HEK293 (cell line): ENCODE results near the gene CDH23.

ENCODE experiments used
- CTCF ChIA-PET: fragments of 350-600 bp; formaldehyde crosslinking; extraction: SDS; loops from one replicate; lab custom pipeline; 2021; ENCODE audit warnings: antibody characterized with exemption; lab: Yijun Ruan, JAX
- POLR2A ChIA-PET: fragments of 300-600 bp; formaldehyde crosslinking; extraction: SDS; loops from one replicate; lab custom pipeline; 2020; ENCODE audit warnings: antibody characterized with exemption, inconsistent platforms; lab: Yijun Ruan, JAX
- H3K27ac ChIP-seq: fragments of 200-500 bp; sonication (Bioruptor generic); 2 replicates; pipeline ENCODE4 v1.5.1; 2014; ENCODE audit warnings: low read depth, low read length, control low read depth, inconsistent platforms; ENCODE audit errors: extremely low read depth
- H3K36me3 ChIP-seq, 2 experiments: fragments of 200-500 bp in 1 of 2; sonication (Bioruptor generic) in 1 of 2; 1 replicate in 1 of 2; 2 replicates in 1 of 2; pipeline ENCODE4 v1.5.1; 2014 to 2017; ENCODE audit warnings: inconsistent platforms in 2 of 2, low read length in 2 of 2; ENCODE audit not compliant: control insufficient read depth in 2 of 2, insufficient read depth in 1 of 2
- H3K4me1 ChIP-seq: fragments of 200-500 bp; sonication (Bioruptor generic); 2 replicates; pipeline ENCODE4 v1.5.1; 2014; ENCODE audit warnings: mild to moderate bottlenecking, low read length, inconsistent platforms; ENCODE audit not compliant: control insufficient read depth, insufficient read depth
- H3K4me3 ChIP-seq: 2 replicates; pipeline ENCODE4 v1.5.1; 2011; ENCODE audit warnings: low read depth, mild to moderate bottlenecking, control low read depth, low read length, moderate library complexity
- H3K9me3 ChIP-seq: fragments of 200-500 bp; sonication (Bioruptor generic); 2 replicates; pipeline ENCODE4 v1.5.1; 2014; ENCODE audit warnings: low read depth, low read length, inconsistent platforms; ENCODE audit not compliant: control insufficient read depth, insufficient read depth
- GLI4 ChIP-seq: fragments of 450-650 bp; formaldehyde crosslinking; IDR thresholded peaks from 2 replicates; pipeline ENCODE4 v1.5.1; 2016; ENCODE audit warnings: missing biosample characterization, missing genetic modification characterization
- HOXA7 ChIP-seq: sonication (generic); formaldehyde crosslinking; IDR thresholded peaks from 2 replicates; pipeline ENCODE4 v1.8.1; 2022; ENCODE audit warnings: missing genetic modification reagents, borderline replicate concordance
- HOXD13 ChIP-seq: sonication (generic); formaldehyde crosslinking; IDR thresholded peaks from 2 replicates; pipeline ENCODE4 v1.8.0; 2022; ENCODE audit warnings: missing genetic modification reagents, borderline replicate concordance
- KLF8 ChIP-seq: fragments of 450-650 bp; formaldehyde crosslinking; IDR thresholded peaks from 2 replicates; pipeline ENCODE4 v1.5.1; 2016; ENCODE audit warnings: missing biosample characterization, missing genetic modification characterization
- OVOL3 ChIP-seq: fragments of 450-650 bp; formaldehyde crosslinking; IDR thresholded peaks from 2 replicates; pipeline ENCODE4 v1.5.1; 2016; ENCODE audit warnings: missing biosample characterization, missing genetic modification characterization
- PRDM1 ChIP-seq: fragments of 450-650 bp; formaldehyde crosslinking; IDR thresholded peaks from 2 replicates; pipeline ENCODE4; 2016; ENCODE audit warnings: missing biosample characterization, missing genetic modification characterization
- SP3 ChIP-seq: fragments of 450-650 bp; formaldehyde crosslinking; IDR thresholded peaks from 2 replicates; pipeline ENCODE4 v1.5.1; 2016; ENCODE audit warnings: missing biosample characterization, missing genetic modification characterization
- SP7 ChIP-seq: fragments of 450-650 bp; formaldehyde crosslinking; IDR thresholded peaks from 2 replicates; pipeline ENCODE4 v1.5.1; 2016; ENCODE audit warnings: missing biosample characterization, missing genetic modification characterization
- YY2 ChIP-seq: fragments of 450-650 bp; formaldehyde crosslinking; IDR thresholded peaks from 2 replicates; pipeline ENCODE4 v1.5.1; 2016; ENCODE audit warnings: missing biosample characterization, missing genetic modification characterization
- ZNF184 ChIP-seq: fragments of 450-650 bp; IDR thresholded peaks from 2 replicates; pipeline ENCODE4 v1.5.1; 2018; ENCODE audit warnings: missing biosample characterization, mild to moderate bottlenecking, missing genetic modification characterization
- ZNF211 ChIP-seq: fragments of 450-650 bp; formaldehyde crosslinking; IDR thresholded peaks from 2 replicates; pipeline ENCODE4 v1.5.1; 2016; ENCODE audit warnings: low read depth, missing biosample characterization, missing genetic modification characterization
- ZNF292 ChIP-seq: fragments of 450-650 bp; formaldehyde crosslinking; IDR thresholded peaks from 2 replicates; pipeline ENCODE4 v1.5.1; 2016; ENCODE audit warnings: low read depth, missing biosample characterization, missing genetic modification characterization, borderline replicate concordance
- ZNF324 ChIP-seq: fragments of 450-650 bp; formaldehyde crosslinking; IDR thresholded peaks from 2 replicates; pipeline ENCODE4 v1.5.1; 2016; ENCODE audit warnings: missing biosample characterization, missing genetic modification characterization
- ZNF366 ChIP-seq: fragments of 450-650 bp; formaldehyde crosslinking; conservative IDR thresholded peaks from 2 replicates; pipeline ENCODE4 v1.5.1; 2016; ENCODE audit warnings: missing biosample characterization, missing genetic modification characterization
- ZNF423 ChIP-seq: fragments of 450-650 bp; formaldehyde crosslinking; IDR thresholded peaks from 2 replicates; pipeline ENCODE4 v1.5.1; 2016; ENCODE audit warnings: missing biosample characterization, missing genetic modification characterization
- ZNF48 ChIP-seq: fragments of 450-650 bp; formaldehyde crosslinking; IDR thresholded peaks from 2 replicates; pipeline ENCODE4 v1.5.1; 2016; ENCODE audit warnings: missing biosample characterization, missing genetic modification characterization
- ZNF549 ChIP-seq: fragments of 450-650 bp; IDR thresholded peaks from 2 replicates; pipeline ENCODE4 v1.5.1; 2018; ENCODE audit warnings: missing biosample characterization, missing genetic modification characterization, mild to moderate bottlenecking, inconsistent platforms, moderate library complexity
- ZNF621 ChIP-seq: fragments of 450-650 bp; formaldehyde crosslinking; IDR thresholded peaks from 2 replicates; pipeline ENCODE4 v1.5.1; 2017; ENCODE audit warnings: missing biosample characterization, missing genetic modification characterization
- ZNF623 ChIP-seq: fragments of 450-650 bp; formaldehyde crosslinking; IDR thresholded peaks from 2 replicates; pipeline ENCODE4 v1.5.1; 2016; ENCODE audit warnings: missing biosample characterization, missing genetic modification characterization
- ZNF747 ChIP-seq: fragments of 450-650 bp; formaldehyde crosslinking; IDR thresholded peaks from 2 replicates; pipeline ENCODE4 v1.5.1; 2016; ENCODE audit warnings: missing biosample characterization, missing genetic modification characterization
- ZNF777 ChIP-seq: fragments of 450-650 bp; formaldehyde crosslinking; IDR thresholded peaks from 2 replicates; pipeline ENCODE4 v1.5.1; 2017; ENCODE audit warnings: missing biosample characterization, missing genetic modification characterization, borderline replicate concordance
- ZNF785 ChIP-seq: fragments of 450-650 bp; formaldehyde crosslinking; IDR thresholded peaks from 2 replicates; pipeline ENCODE4 v1.5.1; 2016; ENCODE audit warnings: missing biosample characterization, missing genetic modification characterization
- TF ChIP-seq, protein P1 (sequence below): fragments of 450-650 bp; formaldehyde crosslinking; IDR thresholded peaks from 2 replicates; pipeline ENCODE4 v1.5.1; 2016; ENCODE audit warnings: missing biosample characterization, missing genetic modification characterization
- TF ChIP-seq, protein P2 (sequence below): fragments of 450-650 bp; formaldehyde crosslinking; IDR thresholded peaks from 2 replicates; pipeline ENCODE4 v1.5.1; 2016; ENCODE audit warnings: missing biosample characterization, missing genetic modification characterization
- TF ChIP-seq, protein P3 (sequence below): fragments of 450-650 bp; formaldehyde crosslinking; IDR thresholded peaks from 2 replicates; pipeline ENCODE4 v1.5.1; 2017; ENCODE audit warnings: missing biosample characterization, missing genetic modification characterization

CDH23 gene

DNA sequence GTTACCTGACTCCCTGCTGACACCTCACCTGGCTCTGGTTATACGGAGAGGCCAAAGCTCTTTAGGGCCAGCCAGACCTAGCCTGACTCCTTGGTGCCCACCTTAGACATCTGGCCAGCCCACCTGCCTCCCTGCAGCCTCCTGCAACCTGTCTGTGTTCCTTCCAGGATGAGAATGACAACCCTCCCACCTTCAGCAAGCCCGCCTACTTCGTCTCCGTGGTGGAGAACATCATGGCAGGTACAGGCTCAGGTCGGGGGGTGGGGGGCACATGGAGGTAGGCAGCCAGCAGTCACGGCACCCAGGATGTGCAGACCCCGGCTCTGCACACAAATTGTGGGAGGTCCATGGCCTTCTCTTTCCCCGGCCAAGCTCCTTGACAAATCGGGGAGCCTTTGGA, 290.8 kb downstream of the CDH23 start:
- CTCF ChIA-PET: interaction anchor here (0.5 to 3.5 kb wide), 3 partner anchors 10 to 33 kb away, joined by 4 to 14 read pairs (median 5); no protein-coding TSS in a partner anchor
- POLR2A ChIA-PET: no interaction called here
- TF ChIP-seq ZNF747 (tag by site-specific recombination) (no peak), ZNF777 (tag by site-specific recombination) (no peak), HOXA7 (no peak), HOXD13 (CRISPR knock-in tag) (no peak), ZNF549 (tag by site-specific recombination) (no peak), ZNF324 (tag by site-specific recombination) (no peak), ZNF211 (tag by site-specific recombination) (no peak), ZNF292 (no peak), SP7 (tag by site-specific recombination) (no peak), ZNF621 (no peak), SP3 (tag by site-specific recombination) (no peak), ZNF423 (tag by site-specific recombination) (no peak)
- TF ChIP-seq, protein P1, sequence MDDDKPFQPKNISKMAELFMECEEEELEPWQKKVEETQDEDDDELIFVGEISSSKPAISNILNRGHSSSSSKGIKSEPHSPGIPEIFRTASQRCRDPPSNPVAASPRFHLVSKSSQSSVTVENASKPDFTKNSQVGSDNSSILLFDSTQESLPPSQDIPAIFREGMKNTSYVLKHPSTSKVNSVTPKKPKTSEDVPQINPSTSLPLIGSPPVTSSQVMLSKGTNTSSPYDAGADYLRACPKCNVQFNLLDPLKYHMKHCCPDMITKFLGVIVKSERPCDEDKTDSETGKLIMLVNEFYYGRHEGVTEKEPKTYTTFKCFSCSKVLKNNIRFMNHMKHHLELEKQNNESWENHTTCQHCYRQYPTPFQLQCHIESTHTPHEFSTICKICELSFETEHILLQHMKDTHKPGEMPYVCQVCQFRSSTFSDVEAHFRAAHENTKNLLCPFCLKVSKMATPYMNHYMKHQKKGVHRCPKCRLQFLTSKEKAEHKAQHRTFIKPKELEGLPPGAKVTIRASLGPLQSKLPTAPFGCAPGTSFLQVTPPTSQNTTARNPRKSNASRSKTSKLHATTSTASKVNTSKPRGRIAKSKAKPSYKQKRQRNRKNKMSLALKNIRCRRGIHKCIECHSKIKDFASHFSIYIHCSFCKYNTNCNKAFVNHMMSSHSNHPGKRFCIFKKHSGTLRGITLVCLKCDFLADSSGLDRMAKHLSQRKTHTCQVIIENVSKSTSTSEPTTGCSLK (tag by site-specific recombination): no peak
- TF ChIP-seq, protein P2, sequence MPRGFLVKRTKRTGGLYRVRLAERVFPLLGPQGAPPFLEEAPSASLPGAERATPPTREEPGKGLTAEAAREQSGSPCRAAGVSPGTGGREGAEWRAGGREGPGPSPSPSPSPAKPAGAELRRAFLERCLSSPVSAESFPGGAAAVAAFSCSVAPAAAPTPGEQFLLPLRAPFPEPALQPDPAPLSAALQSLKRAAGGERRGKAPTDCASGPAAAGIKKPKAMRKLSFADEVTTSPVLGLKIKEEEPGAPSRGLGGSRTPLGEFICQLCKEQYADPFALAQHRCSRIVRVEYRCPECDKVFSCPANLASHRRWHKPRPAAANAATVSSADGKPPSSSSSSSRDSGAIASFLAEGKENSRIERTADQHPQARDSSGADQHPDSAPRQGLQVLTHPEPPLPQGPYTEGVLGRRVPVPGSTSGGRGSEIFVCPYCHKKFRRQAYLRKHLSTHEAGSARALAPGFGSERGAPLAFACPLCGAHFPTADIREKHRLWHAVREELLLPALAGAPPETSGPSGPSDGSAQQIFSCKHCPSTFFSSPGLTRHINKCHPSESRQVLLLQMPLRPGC (tag by site-specific recombination): no peak
- no peaks in the 10 kb centered on the region for H3K9me3 ChIP-seq
- no peaks in the 10 kb centered on the region for H3K36me3 ChIP-seq
- no peak overlapping the region for H3K27ac ChIP-seq
- no peak overlapping the region for H3K4me3 ChIP-seq
- H3K4me1 ChIP-seq: no peaks in the 10 kb centered on the region

DNA sequence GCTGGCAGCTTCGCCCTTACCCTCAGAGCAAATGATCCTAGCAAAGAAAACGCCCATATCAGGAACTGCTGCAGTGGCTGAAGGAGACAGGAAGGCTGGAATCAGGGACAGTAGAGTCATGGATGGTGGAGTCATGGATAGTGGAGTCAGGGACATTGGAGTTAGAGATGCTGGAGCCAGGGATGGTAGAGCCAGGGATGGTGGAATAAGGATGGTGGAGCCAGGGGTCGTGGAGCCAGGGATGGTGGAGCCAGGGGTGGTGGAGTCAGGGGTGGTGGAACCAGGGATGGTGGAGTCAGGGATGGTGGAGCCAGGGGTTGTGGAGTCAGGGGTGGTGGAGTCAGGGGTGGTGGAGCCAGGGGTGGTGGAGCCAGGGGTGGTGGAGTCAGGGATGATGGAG, 291.5 kb downstream of the CDH23 start:
- CTCF ChIA-PET: interaction anchor here (0.9 to 3.5 kb wide), 2 partner anchors 9 to 19 kb away, joined by 5 to 14 read pairs; no protein-coding TSS in a partner anchor
- TF ChIP-seq, protein P3, sequence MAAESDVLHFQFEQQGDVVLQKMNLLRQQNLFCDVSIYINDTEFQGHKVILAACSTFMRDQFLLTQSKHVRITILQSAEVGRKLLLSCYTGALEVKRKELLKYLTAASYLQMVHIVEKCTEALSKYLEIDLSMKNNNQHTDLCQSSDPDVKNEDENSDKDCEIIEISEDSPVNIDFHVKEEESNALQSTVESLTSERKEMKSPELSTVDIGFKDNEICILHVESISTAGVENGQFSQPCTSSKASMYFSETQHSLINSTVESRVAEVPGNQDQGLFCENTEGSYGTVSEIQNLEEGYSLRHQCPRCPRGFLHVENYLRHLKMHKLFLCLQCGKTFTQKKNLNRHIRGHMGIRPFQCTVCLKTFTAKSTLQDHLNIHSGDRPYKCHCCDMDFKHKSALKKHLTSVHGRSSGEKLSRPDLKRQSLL: peak; percentile 100
- no peak for TF ChIP-seq OVOL3 (tag by site-specific recombination)
- H3K4me1 ChIP-seq: no peaks in the 10 kb centered on the region
- H3K4me3 ChIP-seq: no peak overlapping the region
- H3K36me3 ChIP-seq: no peaks in the 10 kb centered on the region
- no peaks in the 10 kb centered on the region for H3K9me3 ChIP-seq
- POLR2A ChIA-PET: no interaction called here
- no peak overlapping the region for H3K27ac ChIP-seq

DNA sequence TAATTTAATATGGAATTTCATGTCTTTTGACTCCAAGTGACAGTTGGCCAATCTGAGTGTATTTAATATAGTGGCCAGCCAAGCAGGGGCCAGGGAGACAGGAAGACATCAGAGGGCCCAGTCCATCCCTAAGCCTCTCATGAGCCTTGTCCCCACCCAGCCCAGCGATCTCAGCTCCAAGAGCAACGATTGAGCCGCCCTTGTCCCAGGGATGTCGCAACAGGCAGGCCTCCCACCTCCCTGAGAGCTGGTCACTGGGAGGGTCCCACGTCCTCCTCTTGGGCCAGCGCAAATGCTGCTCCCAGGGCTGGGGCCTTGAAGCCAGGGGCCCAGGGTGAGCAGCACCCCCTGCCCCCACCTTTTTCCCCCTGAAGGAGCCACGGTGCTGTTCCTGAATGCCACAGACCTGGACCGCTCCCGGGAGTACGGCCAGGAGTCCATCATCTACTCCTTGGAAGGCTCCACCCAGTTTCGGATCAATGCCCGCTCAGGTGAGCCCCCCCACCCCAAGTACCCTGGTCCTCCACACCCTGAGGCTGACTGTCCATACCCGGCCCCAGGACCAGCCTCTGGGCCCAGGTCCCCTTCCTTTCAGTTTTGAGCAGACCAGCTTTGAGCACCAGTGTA, 293.5 kb downstream of the CDH23 start:
- H3K27ac ChIP-seq: no peak overlapping the region
- H3K36me3 ChIP-seq: no peaks in the 10 kb centered on the region
- ChIA-PET POLR2A (no interaction called here), CTCF (interaction anchor here (0.6 to 9.6 kb wide), 2 partner anchors 208 to 306 kb away, joined by 3 to 57 read pairs; no protein-coding TSS in a partner anchor)
- H3K4me3 ChIP-seq: no peak overlapping the region
- no peaks in the 10 kb centered on the region for H3K9me3 ChIP-seq
- no peaks in the 10 kb centered on the region for H3K4me1 ChIP-seq
- no peak for TF ChIP-seq ZNF184 (tag by site-specific recombination)
- TF ChIP-seq ZNF48 (tag by site-specific recombination): no peak
- TF ChIP-seq YY2 (tag by site-specific recombination): no peak
- no peak for TF ChIP-seq PRDM1 (tag by site-specific recombination)
- TF ChIP-seq ZNF785 (tag by site-specific recombination): no peak
- TF ChIP-seq ZNF366 (tag by site-specific recombination): no peak
- no peak for TF ChIP-seq GLI4 (tag by site-specific recombination)
- TF ChIP-seq ZNF623: no peak
- TF ChIP-seq KLF8: no peak
